RKO (cell line): ENCODE results near the gene METTL2B.

Experiments
- DNase-seq: peaks from one replicate; pipeline ENCODE4 v3.0.0-alpha.2; 2016; ENCODE audit warnings: low spot score

The METTL2B gene, protein sequence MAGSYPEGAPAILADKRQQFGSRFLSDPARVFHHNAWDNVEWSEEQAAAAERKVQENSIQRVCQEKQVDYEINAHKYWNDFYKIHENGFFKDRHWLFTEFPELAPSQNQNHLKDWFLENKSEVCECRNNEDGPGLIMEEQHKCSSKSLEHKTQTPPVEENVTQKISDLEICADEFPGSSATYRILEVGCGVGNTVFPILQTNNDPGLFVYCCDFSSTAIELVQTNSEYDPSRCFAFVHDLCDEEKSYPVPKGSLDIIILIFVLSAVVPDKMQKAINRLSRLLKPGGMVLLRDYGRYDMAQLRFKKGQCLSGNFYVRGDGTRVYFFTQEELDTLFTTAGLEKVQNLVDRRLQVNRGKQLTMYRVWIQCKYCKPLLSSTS

DNA sequence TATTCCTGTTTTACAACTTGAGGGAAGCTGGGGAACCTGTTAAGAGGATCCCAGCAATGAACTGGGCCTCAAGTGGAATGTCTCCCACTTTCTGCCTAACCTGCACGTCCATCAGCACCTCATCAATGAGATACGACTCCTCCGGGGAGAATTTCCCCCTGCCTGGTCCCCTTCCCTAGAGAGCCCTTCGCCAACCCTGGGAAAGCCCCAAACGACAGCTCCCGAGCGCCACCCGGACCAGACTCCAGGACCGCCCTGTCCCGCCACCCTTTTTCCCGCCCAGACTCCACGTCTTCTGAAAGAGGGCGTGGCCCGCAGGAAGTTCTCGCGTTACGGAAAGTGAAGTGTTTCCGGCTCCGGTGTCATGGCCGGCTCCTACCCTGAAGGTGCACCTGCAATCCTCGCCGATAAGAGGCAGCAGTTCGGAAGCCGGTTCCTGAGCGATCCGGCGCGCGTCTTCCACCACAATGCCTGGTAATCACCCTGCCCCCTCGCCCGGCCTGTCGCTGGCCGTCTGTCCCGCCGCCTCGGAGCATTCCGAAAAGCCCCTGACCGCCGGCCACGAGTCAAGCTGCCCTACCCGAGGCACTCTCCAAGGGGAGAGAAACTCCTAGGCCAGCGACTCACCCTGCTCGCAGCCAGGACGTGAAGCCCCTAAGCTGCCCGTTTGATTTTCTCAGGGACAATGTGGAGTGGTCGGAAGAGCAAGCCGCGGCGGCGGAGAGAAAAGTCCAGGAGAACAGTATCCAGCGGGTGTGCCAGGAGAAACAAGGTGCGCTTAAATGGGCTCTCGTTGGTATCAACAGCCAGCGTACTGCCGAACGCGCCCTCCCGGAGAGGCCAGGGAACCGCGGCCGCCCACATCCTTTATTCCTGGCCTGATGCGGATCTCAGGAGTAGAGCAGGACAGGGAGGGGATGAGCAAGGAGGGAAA lies at the start of gene METTL2B:
Gene METTL2B, plus strand, starts transcription at position 347 of the 934 bp plus-strand sequence. Its CDS starts 18 bp downstream, at position 365.
- DNase-seq, result peak; percentile 99

DNA sequence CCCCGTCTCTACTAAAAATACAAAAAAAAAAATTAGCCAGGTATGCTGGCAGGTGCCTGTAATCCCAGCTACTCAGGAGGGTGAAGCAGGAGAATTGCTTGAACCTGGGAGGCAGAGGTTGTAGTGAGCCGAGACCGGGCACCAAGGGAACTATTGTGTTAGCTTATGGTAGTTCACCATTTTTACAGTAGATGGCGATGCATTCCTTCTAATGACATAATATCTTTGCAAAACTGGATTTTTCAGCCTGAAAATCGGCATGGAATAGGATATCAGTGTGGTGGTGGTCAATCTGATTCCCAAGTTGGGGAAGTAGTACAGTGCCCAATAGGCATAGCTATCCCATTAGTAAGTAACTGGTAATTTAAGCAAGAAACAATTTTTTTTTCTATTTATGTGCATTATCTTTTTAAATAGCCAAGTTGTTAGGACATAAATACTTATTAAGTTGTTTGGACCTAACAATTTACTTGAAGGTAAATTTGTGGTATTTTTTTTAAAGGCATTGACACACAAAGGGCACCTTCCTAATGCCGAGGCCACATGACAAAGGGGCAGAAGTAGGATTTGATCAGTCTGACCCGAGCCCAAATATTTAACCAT lies 49.2 kb upstream of the METTL2B start:
- DNase-seq, result peak; percentile 78

DNA sequence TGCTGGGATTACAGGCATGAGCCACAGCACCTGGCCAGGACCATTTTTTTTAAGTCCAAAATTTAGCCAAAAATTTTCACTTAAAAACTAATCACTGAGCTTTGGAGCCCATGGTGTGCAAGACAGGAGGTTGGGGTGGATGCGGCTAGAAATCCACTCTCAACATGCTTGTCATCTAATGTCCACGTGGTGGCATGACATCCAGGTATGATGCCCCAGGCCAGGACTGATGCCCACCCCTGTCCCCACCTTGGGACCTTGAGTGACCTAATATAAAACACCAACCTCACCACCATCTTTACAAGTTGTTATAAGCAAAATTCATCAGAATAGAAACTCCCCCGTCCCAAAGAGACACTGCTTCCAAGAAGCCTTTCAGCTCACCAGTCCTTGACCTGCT lies 46.3 kb upstream of the METTL2B start:
- DNase-seq, result no peak

DNA sequence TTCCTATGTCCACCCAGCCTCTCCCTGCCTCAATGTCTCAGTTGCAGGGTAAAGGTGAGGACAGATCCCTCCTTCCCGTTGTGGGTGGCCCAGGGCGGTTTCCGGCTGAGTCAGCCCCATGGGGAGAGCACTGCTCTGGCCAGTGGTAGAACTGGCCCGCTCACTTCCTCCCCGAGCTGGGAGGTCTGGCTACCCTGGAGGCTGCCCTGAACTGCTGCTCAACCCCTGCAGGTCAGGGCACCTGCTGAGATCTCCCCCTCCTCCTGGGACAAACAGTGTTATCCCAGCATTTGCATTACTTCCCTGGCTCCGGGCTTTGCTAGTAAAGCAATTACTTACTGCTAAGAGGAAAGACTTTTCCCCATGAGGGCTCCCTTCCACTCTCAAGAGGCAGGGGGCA lies 45.3 kb upstream of the METTL2B start:
- DNase-seq, result no peak

DNA sequence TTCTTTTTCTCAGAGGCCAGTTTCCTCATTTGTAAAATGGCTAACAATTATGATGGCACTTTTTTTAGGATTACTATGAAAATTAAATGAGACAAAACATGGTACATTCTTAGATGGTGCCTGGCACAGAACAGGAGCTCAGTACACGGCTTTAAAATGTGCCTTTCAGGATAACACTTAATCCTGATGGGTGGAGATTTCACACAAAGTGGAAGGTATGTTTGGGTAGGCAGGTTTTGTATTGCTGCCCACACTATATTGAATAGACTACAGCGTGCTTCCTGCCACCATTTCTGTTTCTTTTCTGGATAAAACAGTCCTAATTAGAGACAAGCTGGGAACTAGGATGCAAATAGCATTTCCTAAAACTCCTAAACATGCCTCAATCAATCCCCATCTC lies 44.8 kb upstream of the METTL2B start:
- no peak for DNase-seq

DNA sequence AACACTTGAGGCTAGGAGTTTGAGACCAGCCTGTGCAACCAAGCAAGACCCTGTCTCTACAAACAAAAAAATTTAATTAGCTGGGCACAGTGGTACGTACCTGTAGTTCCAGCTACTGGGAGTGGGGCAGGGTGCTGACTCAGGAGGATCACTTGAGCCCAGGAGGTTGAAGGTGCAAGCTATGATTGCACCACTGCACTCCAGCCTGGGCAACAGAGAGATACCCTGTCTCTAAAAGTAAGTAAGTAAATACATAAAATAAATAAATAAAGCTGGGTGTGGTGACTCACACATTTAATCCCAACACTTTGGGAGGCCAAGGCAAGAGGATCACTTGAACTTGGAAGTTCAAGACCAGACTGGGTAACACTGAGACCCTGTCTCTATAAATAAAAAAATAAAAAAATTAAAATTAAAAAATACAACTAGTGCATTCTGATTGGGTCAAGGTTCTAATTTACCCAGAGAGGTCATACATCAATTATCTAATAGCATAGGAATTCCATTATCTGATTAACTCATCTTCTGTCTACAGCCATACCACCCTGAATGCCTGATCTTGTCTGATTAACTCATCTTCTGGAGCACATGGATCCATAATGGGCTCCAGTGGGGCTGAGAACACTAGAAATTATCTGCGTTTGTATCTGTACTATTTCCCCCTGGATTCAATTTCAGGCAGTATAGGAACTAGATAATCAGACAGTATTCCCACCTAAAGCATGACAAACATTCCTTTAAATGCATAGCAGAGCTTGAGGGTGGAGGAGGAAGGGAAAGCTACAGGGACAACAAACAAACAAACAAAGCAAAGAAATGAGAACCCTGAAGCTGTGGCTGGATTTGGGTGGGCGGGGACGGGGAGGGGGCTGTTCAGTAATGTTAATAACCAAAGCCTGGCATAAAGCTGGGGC lies 41.9 kb upstream of the METTL2B start:
- DNase-seq, result no peak

DNA sequence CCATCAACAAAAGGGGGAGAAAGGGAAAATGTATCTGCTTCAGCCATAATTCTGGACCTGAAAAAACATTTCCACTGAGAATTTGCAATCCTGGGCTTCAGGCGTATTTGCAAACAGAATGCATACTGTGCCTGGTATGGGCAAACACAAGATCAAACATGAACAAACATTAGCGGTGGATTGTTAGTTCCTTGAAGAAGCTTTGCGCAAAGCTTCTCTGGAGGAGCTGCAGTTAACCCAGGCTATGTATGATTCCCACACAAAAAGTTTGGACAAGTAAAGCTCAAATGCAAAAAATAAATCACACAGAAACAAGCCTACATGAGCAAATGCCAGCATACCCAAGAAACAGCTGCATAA lies 41.2 kb upstream of the METTL2B start:
- DNase-seq, result no peak

DNA sequence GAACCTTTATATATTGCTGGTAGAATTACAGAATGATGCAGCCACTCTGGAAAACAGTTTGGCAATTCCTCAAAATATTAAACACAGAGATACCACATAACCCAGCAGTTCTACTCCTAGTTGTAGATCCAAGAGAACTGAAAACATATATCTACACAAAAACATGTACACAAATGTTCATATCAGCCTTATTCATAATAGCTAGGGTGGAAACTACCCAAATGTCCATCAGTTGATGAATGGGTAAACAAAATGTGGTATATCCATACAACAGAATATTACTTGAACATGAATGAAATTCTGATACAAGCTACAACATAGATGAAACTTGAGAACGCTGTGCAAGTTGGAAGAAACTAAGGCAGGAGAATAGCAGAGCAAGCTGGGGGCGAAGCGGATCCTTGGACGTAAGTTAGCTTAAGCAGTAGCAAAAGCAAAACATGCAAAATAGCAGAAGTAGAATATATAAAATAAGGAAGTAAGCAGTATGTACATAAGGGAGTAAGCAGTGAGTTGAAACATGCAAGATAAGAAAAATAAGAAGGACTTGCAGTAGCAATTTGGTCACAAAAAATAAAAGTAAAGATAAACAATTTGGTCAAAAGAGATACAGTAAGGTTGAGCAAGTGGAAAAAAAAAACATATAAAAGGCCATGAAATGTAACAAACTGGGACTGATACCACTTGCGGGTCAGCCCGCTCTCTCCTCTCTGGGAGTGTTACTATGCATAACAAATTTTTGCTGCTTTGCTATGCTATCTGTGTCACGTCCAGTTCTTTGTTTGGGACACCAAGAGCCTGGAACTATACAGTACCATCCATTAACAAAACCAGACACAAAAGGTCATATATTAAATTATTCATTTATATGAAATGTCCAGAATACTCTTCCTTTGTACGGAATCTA lies 38.9 kb upstream of the METTL2B start:
- DNase-seq, result no peak

DNA sequence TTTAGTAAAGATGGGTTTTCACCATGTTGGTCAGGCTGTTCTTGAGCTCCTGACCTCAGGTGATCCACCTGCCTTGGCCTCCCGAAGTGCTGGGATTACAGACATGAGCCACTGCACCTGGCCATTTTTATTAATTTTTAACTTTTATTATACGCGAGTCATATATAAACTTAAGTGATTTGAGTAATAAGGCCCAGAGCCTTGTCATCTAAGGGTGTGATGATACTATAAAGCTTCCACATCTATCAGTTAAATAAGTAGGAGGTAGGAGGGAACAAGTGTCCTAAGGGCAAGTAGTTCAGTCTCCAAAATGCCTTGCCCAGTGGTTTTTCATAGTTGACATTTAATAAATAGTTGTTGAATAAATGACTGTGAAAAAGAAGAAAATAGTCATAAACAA lies 34.2 kb upstream of the METTL2B start:
- no peak for DNase-seq

DNA sequence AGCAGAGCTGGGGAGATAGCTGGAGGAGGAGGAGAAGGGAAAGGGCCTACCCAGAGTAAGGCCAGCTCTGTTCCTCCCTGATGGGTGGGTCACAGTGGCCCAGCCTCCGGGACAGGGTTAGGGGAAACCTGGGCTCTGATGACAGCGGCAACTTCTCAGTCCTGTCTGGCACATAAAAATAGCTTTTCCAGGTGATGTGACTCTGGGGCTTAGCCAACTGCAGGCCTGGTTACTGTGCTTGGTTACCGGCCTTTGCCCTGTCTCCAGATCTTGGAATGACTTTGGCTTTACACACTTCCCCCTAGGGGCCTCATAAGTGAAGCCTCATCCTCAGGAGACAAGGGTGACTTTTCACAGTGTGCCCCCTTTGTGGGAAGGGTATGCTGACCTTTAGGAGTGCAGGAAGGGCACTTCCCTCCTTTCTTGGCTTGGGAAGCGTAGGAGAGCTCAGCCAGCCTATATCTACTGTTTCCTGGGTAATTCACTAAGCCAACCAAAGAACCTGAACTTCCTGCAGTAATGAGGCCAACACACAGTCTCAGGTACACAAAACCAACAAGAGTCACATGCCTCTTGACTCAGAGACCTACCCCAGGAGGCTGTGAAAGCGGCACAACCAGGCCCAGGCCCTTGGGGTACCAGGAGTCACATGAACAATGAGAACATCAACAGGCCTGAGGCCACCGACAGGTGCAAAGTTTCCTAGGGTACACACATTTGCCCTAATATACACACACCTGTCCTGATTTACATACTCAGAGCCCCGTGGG lies 32.5 kb upstream of the METTL2B start:
- DNase-seq, result no peak

DNA sequence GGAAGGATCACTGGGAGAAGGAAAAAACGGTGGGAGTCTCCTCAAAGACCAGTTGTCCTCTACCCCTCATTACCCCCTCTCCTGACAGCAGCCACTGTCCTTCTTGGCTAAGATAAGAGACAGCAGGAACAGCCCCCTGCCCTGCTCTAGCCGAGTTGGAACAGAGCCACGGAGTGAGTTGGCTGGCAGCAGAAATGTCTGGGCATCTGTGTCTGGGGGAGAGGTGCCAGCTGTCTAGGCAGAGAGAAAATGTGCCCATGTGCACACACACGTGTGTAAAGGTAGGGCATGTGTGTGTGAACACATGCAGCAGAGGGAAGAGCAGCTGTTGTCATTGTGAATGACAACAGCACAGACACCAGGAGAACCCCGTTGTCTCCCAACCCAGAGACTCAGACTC lies 30.2 kb upstream of the METTL2B start:
- DNase-seq, result no peak

DNA sequence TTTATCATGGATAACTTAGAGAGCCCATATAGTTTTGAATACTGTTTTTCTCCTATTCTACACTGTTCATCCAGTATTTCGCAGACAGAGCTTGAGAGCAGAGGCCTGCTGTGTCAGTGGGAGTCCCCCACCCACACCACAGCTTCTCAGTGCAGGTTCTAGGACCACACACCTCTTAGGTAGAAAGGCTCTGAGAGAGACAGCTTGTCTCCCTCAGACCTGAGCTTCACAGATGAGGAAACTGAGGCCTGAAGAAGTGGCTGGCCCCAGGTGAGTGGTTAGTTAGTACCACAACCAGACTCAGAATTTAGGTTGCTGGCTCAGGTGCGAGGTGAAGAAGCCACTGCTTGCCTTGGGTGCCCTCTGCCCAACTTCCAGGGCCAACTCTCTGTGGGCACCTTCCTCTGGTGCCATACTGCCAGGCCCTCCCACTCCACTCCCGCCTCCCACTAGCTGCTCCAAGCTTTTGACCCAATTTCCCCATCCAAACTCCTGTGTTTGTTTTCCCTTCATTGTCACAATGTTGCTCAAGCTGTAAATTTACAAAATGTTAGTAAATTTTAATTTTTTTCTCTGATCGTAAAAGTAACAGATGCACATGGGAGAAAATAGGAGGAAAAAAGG lies 28.5 kb upstream of the METTL2B start:
- DNase-seq, result no peak

DNA sequence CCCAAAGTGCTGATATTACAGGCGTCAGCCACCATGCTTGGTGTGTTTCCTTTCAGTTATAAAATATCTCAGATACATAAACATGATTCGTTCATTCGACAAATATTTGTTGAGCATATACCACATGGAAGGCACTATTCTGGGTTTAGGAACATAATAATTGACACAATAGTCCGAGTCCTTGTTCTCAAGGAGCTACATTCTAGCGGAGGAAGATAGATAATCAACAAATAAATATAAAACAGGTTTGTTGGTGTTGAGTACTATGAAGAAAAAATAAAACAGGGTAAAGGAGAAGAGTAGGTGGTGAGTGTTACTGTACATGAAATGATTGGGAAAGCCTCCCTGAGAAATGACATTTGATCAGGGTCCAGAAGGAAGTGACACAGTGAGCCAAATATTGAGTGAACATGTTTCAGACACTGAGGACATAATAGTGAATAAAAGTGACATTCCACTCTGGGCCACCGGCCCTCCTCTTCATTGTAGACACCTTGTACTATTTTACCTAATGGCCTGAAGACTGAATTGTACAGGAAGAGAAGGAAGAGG lies 27.7 kb upstream of the METTL2B start:
- no peak for DNase-seq

DNA sequence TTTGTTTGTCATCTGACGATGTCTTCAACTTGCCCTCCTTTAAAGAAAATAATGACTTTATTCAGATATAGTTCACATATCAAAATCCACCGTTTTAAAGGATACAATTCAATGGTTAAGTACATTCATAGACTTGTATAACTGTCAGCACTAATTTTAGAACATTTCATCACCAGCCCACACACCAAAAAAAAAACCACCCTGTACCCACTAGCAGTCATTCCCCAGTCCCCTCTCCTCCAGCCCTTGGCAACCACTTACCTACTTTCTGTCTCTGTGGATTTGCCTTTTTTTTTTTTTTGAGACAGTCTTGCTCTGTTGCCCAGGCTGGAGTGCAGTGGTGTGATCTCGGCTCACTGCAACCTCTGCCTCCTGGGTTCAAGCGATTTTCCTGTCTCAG lies 26.1 kb upstream of the METTL2B start:
- no peak for DNase-seq

DNA sequence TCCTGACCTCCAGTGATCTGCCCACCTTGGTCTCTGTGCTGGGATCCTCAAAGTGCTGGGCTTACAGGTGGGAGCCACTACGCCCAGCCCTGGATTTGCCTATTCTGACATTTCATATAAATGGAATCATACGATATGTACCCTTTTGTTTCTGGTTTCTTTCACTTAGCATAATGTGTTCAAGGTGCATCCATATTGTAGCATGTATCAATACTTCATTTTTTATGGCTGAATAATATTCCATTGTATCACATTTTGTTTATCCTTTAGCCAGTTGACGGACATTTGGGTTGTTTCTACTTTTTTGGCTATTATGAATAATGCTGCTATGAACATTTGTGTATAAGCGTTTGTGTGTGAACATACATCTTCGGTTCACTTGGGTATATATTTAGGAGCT lies 25.6 kb upstream of the METTL2B start:
- no peak for DNase-seq

DNA sequence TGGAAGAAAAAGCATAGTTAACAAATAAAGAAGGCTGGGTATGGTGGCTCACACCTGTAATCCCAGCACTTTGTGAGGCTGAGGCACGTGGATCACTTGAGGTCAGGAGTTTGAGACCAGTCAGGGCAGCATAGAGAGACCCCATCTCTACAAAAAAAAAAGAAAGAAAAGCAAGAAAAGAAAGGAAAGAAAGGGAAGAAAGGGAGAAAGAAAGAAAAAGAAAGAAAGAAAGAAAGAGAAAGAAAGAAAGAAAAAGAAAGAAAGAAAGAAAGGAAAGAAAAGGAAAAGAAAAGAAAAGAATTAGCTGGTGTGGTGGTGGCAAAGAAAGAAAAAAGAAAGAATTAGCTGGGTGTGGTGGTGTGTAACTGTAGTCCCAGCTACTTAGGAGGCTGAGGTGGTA lies 24.0 kb upstream of the METTL2B start:
- no peak for DNase-seq

DNA sequence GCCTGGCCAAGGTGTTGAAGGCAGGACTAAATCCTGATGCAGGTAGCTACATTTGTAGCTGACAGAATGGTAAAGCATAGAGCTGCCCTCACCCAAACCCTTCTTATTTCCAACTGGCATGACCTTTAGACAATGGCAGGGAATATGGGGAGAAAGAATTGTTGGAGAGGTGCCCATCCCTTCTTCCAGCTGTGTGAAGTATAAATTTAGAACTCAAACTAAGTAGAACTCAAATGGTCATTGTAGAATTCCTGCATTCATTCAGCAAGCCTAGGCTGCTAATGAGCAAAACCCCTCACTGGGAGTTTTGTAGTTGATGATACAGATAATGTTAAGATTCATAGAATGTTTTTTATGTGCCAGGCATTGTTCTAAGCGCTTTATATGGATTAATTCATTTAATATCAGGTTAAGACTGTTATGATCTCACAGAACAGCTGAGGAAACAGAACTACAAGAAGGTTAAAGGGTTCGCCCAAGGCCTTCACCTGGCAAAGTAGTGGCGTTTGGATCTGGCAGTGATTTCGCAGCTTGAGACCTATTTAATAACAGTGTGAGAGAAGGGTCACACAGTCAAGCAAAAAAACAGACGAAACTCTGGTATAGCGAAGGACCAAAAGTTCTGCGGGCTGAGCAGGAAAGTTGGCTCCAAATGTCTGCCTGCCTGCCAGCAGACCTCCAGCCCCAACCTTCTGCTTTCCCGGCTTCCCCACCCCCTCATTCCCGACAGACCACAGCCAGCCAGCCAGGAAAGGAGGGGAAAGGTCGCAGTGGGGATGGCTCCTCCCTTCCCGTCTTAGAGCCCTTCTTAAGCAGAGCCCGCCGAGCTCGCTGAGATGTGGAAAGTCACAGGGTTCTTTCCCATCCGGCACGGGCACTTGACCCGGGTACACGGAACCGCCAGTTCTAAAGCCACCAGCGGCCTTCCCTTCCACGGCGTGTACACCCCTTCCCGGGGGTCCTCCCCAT lies 22.4 kb upstream of the METTL2B start:
- DNase-seq, result no peak
